Naive thymus-derived CD4-positive, alpha-beta T cell (primary cell): Measurements from ENCODE around the gene ADGRF4. TPM values are rescaled to one million over a fixed set of nuclear protein-coding genes. Genes with fewer than 3 reads are reported as not detected.
"Not testable (repeated sequence)": the region's sequence is repeated elsewhere in the genome, so short reads cannot be mapped to it uniquely, and the experiment has no call there.

ENCODE experiments used
- ATAC-seq: fragments of 150-1000 bp; cut with Tn5 transposase; 2 replicates; pipeline ENCODE4 v1.10.0; 2021; ENCODE audit warnings: mild to moderate bottlenecking, moderate library complexity
- CTCF ChIA-PET: fragments of 350-600 bp; sonication (Branson Sonifier 250); formaldehyde crosslinking; loops from one replicate; lab custom pipeline; 2021; ENCODE audit warnings: antibody characterized with exemption; lab: Charles Lee
- POLR2A ChIA-PET: fragments of 350-600 bp; sonication (Branson Sonifier 250); formaldehyde crosslinking; loops from one replicate; lab custom pipeline; 2021; ENCODE audit warnings: antibody characterized with exemption, inconsistent platforms; lab: Charles Lee
- DNase-seq, 9 donors: peaks; one replicate each; pipeline versions ENCODE4 v3.0.0 to v3.0.0-alpha.2; 2020 to 2022; ENCODE audit warnings: mixed read lengths in 1 of 9
- H3K27ac ChIP-seq: one replicate; pipeline ENCODE4 v1.7.0; 2013; ENCODE audit warnings: mild to moderate bottlenecking, low read depth, low read length, moderate library complexity
- H3K27me3 ChIP-seq, 2 donors: one replicate each; pipeline ENCODE4 v1.7.0; 2013; ENCODE audit warnings: low read length in 2 of 2, mild to moderate bottlenecking in 2 of 2, moderate library complexity in 2 of 2; ENCODE audit not compliant: control insufficient read depth in 2 of 2, insufficient read depth in 2 of 2
- H3K36me3 ChIP-seq, 3 experiments: 1 replicate in 2 of 3; 2 replicates in 1 of 3; pipeline ENCODE4 v1.7.0; 2013; ENCODE audit warnings: low read length in 3 of 3, mild to moderate bottlenecking in 3 of 3, moderate library complexity in 1 of 3; ENCODE audit not compliant: insufficient read depth in 3 of 3, control insufficient read depth in 2 of 3
- H3K4me1 ChIP-seq, 2 donors: one replicate each; pipeline ENCODE4 v1.7.0; 2013; ENCODE audit warnings: low read length in 2 of 2, mild to moderate bottlenecking in 2 of 2, moderate library complexity in 1 of 2; ENCODE audit not compliant: control insufficient read depth in 2 of 2, insufficient read depth in 2 of 2
- H3K4me3 ChIP-seq: 2 replicates; pipeline ENCODE4 v1.7.0; 2013; ENCODE audit warnings: mild to moderate bottlenecking, low read length
- H3K9me3 ChIP-seq, 3 experiments: 1 replicate in 2 of 3; 2 replicates in 1 of 3; pipeline ENCODE4 v1.7.0; 2013; ENCODE audit warnings: low read length in 3 of 3; ENCODE audit not compliant: control insufficient read depth in 2 of 3
- H3K27ac Mint-ChIP-seq, 9 donors: one replicate each; pipeline ENCODE4 v1.8.0; 2020 to 2022; ENCODE audit warnings: mixed read lengths in 9 of 9, mild to moderate bottlenecking in 8 of 9, moderate library complexity in 5 of 9, inconsistent platforms in 2 of 9
- H3K27me3 Mint-ChIP-seq, 5 donors: one replicate each; pipeline ENCODE4 v1.8.0; 2021 to 2022; ENCODE audit warnings: mixed read lengths in 5 of 5, mild to moderate bottlenecking in 1 of 5
- H3K36me3 Mint-ChIP-seq, 5 donors: one replicate each; pipeline ENCODE4 v1.8.0; 2020 to 2022; ENCODE audit warnings: mixed read lengths in 5 of 5, mild to moderate bottlenecking in 3 of 5, inconsistent platforms in 1 of 5
- H3K4me1 Mint-ChIP-seq, 7 donors: one replicate each; pipeline ENCODE4 v1.8.0; 2020 to 2022; ENCODE audit warnings: mixed read lengths in 7 of 7, mild to moderate bottlenecking in 3 of 7, inconsistent platforms in 1 of 7
- H3K4me3 Mint-ChIP-seq, 10 donors: one replicate each; pipeline ENCODE4 v1.8.0; 2020 to 2022; ENCODE audit warnings: mild to moderate bottlenecking in 10 of 10, mixed read lengths in 10 of 10, moderate library complexity in 6 of 10, inconsistent platforms in 2 of 10
- H3K9me3 Mint-ChIP-seq, 11 donors: one replicate each; pipeline ENCODE4 v1.8.0; 2020 to 2022; ENCODE audit warnings: mixed read lengths in 11 of 11, mild to moderate bottlenecking in 4 of 11, inconsistent platforms in 1 of 11, moderate library complexity in 1 of 11
- intact Hi-C, 2 donors: fragments of 100-400 bp; cut with micrococcal nuclease; formaldehyde crosslinking; loops; one replicate each; pipeline ENCODE4 v1.15.1; 2023
- polyA plus RNA-seq, 2 donors: library from polyadenylated mRNA; unstranded; fragments of 300-500 nt; fragmentation: Illumina TruSeq; gene quantifications; one replicate each; pipeline ENCODE4 v1.2.3, GENCODE V29; 2021
- total RNA-seq, 6 experiments: library from RNA in 5 of 6; stranded (reverse) in 5 of 6; gene quantifications; 1 replicate in 5 of 6; 2 replicates in 1 of 6; pipeline ENCODE4 v1.2.3 and lab custom pipeline; 2021 to 2026

ADGRF4 gene
- total and polyA plus RNA-seq, 7 experiments from 2014 or later = not detected

DNA sequence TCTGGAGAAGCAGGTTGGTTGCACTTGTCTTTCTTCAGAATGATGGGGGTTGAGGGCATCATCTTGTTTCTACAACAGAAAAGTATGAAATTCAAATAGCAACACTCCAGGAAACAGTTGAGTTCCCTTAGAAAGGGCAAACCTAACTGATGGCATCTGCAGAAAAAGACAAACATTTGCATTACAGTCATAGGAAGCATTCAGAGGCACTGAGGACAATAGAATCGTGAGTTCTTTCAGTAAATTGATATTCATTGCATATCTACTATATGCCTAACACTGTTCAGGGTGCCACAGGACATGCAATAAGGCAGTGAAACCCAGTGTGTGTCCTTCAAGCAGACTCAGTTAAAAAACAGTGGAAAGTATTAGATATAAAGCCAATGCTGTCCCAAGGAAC, 42.3 kb downstream of the ADGRF4 start:
- Histone ChIP-seq H3K27me3 (no peaks in the 10 kb centered on the region), H3K4me1 (no peaks in the 10 kb centered on the region), H3K9me3 (no peaks in the 10 kb centered on the region), H3K27ac (no peak overlapping the region), H3K36me3 (no peaks in the 10 kb centered on the region), H3K4me3 (no peak overlapping the region)
- ChIA-PET CTCF (no interaction called here), POLR2A (no interaction called here)
- no peak for DNase-seq
- no peak for ATAC-seq
- H3K36me3 Mint-ChIP-seq = no peaks in the 10 kb centered on the region
- peaks cover 0 to 3% (median 0%) of the 10 kb centered on the region in 7 donors for H3K4me1 Mint-ChIP-seq
- H3K9me3 Mint-ChIP-seq = peaks cover 0 to 4% (median 0%) of the 10 kb centered on the region in 11 donors
- peaks cover 0 to 4% (median 0%) of the 10 kb centered on the region in 5 donors for H3K27me3 Mint-ChIP-seq
- intact Hi-C loops = no loop called here
- H3K4me3 Mint-ChIP-seq = no peak overlapping the region
- H3K27ac Mint-ChIP-seq = no peak overlapping the region

DNA sequence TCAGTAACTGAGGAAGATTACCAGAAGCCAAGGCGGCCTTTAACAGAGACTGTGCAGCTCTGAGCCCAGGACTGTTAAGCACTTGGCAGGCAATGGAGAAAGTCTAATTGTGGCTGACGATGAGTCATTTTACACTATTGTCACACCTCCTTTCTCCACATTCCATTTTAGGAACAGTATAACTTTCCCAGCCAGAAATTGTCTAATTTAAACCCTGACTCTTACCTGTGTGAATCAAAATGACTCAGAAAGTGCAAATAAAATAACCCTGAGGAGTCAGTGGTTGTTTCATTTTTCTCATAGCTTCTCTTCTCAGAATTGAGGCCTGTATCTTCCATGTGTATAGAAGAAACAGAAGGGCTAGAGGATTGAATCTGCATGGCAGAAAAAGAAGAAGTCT, 43.4 kb downstream of the ADGRF4 start:
- Histone ChIP-seq H3K27ac (no peak overlapping the region), H3K36me3 (no peaks in the 10 kb centered on the region), H3K27me3 (no peaks in the 10 kb centered on the region), H3K9me3 (no peaks in the 10 kb centered on the region), H3K4me3 (no peak overlapping the region), H3K4me1 (no peaks in the 10 kb centered on the region)
- Mint-ChIP-seq H3K27me3 (peaks cover 0 to 7% (median 0%) of the 10 kb centered on the region in 5 donors), H3K36me3 (no peaks in the 10 kb centered on the region), H3K4me3 (no peak overlapping the region), H3K9me3 (peaks cover 0 to 6% (median 0%) of the 10 kb centered on the region in 11 donors), H3K27ac (no peak overlapping the region), H3K4me1 (peaks cover 0 to 3% (median 0%) of the 10 kb centered on the region in 7 donors)
- CTCF ChIA-PET = interaction anchor here (0.6 kb wide), 1 partner anchor 48 kb away, joined by 3 read pairs; no protein-coding TSS in a partner anchor
- ATAC-seq (no peak), DNase-seq (no peak)
- POLR2A ChIA-PET = no interaction called here
- intact Hi-C loops = no loop called here

DNA sequence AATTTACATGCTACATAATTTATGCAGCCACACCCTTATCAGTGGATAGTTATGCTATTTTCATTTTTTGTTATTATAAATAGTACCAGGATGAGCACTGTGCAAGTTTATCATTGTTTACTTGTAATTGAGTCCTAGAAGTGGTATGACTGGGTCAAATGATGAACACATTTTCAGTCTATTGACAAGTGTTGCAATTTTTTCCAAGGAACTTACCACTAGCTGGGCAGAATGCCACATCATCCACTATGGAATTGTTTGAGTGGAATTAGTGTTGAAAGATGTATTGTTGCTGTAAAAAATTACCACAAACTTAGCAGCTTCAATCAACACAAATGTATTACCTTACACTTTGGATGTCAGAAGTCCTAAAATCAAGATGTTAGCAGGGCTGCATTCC, 45.4 kb downstream of the ADGRF4 start:
- ATAC-seq (no peak), DNase-seq (no peak)
- Mint-ChIP-seq H3K9me3 (peaks cover 0 to 6% (median 0%) of the 10 kb centered on the region in 11 donors), H3K4me1 (peaks cover 0 to 3% (median 0%) of the 10 kb centered on the region in 7 donors), H3K4me3 (no peak overlapping the region), H3K36me3 (no peaks in the 10 kb centered on the region), H3K27me3 (peaks cover 0 to 7% (median 0%) of the 10 kb centered on the region in 5 donors), H3K27ac (no peak overlapping the region)
- intact Hi-C loops = no loop called here
- ChIA-PET CTCF (no interaction called here), POLR2A (no interaction called here)
- no peaks in the 10 kb centered on the region for H3K4me1 ChIP-seq
- no peaks in the 10 kb centered on the region for H3K36me3 ChIP-seq
- no peaks in the 10 kb centered on the region for H3K27me3 ChIP-seq
- no peak overlapping the region for H3K27ac ChIP-seq
- no peak overlapping the region for H3K4me3 ChIP-seq
- no peaks in the 10 kb centered on the region for H3K9me3 ChIP-seq

DNA sequence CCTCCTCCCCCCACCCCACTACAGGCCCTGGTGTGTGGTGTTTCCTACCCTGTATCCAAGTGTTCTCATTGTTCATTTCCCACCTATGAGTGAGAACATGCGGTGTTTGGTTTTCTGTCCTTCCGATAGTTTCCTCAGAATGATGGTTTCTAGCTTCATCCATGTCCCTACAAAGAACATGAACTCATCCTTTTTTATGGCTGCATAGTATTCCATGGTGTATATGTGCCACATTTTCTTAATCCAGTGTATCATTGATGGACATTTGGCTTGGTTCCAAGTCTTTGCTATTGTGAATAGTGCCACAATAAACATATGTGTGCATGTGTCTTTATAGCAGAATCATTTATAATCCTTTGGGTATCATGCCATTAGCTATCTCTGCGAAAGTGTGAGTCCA, 46.9 kb downstream of the ADGRF4 start:
- not testable (repeated sequence) for H3K36me3 Mint-ChIP-seq, ATAC-seq

DNA sequence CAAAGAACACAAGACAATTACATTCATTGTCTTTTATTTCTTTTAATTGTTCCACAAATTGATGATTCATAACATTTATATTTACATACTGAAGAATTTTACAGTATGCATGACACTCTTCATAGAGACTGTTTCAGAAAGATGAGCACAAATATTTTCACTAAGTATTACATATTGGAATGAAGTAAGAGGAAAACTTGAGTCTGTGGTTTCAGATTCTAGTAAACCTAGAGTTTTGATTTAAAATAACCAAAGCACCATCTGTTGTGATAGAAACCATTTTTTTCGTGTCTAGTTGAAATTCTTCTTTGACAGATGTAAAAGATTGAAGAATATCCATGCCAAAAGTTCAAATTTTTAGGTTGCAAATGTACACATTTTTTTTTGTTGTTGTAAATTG, 51.4 kb downstream of the ADGRF4 start:
- peaks cover 7 to 24% (median 17%) of the 10 kb centered on the region in 5 donors for H3K27me3 Mint-ChIP-seq
- H3K4me3 Mint-ChIP-seq = no peak overlapping the region
- Histone ChIP-seq H3K27ac (no peak overlapping the region), H3K9me3 (no peaks in the 10 kb centered on the region), H3K4me3 (no peak overlapping the region), H3K27me3 (no peaks in the 10 kb centered on the region), H3K4me1 (no peaks in the 10 kb centered on the region), H3K36me3 (no peaks in the 10 kb centered on the region)
- H3K27ac Mint-ChIP-seq = no peak overlapping the region
- POLR2A ChIA-PET = no interaction called here
- intact Hi-C loops = no loop called here
- CTCF ChIA-PET = interaction anchor here (0.7 to 1.0 kb wide), 2 partner anchors 16 to 37 kb away, joined by 3 to 4 read pairs; no protein-coding TSS in a partner anchor
- peaks cover 0 to 9% (median 0%) of the 10 kb centered on the region in 11 donors for H3K9me3 Mint-ChIP-seq
- no peaks in the 10 kb centered on the region for H3K4me1 Mint-ChIP-seq
- H3K36me3 Mint-ChIP-seq = no peaks in the 10 kb centered on the region
- ATAC-seq = no peak
- DNase-seq = no peak

More for the DNA sequence above, 46.9 kb downstream of the ADGRF4 start:
- intact Hi-C loops, H3K27ac Mint-ChIP-seq, H3K27ac ChIP-seq, H3K4me3 ChIP-seq, DNase-seq, H3K9me3 ChIP-seq, H3K27me3 Mint-ChIP-seq, H3K27me3 ChIP-seq, H3K4me1 ChIP-seq, H3K4me3 Mint-ChIP-seq, POLR2A ChIA-PET, H3K9me3 Mint-ChIP-seq, CTCF ChIA-PET, H3K36me3 ChIP-seq, H3K4me1 Mint-ChIP-seq: not testable (repeated sequence)

DNA sequence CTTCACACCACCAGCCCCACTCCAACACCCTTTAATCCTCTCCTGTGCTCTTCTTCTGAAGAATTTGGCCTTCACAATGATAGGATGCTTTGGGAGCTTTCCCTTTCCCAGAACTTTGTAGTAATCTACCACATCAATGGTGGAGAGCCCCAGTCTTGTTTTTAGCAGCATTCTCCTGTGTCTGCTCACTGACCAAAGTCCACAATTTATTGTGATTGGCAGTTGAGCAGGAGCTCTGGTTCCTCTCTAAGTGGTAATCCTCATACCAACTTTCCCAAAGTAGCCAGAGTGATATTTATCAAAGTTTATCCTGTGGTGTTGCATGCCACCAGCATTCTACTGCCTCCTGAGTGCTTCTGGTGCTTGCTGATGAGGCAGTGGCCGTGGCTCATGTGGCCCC, 54.4 kb downstream of the ADGRF4 start:
- peaks cover 15 to 31% (median 23%) of the 10 kb centered on the region in 5 donors for H3K27me3 Mint-ChIP-seq
- DNase-seq (no peak), ATAC-seq (no peak)
- Histone ChIP-seq H3K9me3 (no peaks in the 10 kb centered on the region), H3K4me3 (no peak overlapping the region), H3K36me3 (no peaks in the 10 kb centered on the region), H3K27me3 (no peaks in the 10 kb centered on the region), H3K4me1 (no peaks in the 10 kb centered on the region), H3K27ac (no peak overlapping the region)
- H3K4me1 Mint-ChIP-seq = no peaks in the 10 kb centered on the region
- ChIA-PET POLR2A (no interaction called here), CTCF (no interaction called here)
- intact Hi-C loops = no loop called here
- no peak overlapping the region for H3K27ac Mint-ChIP-seq
- H3K4me3 Mint-ChIP-seq = no peak overlapping the region
- H3K9me3 Mint-ChIP-seq = peaks cover 0 to 12% (median 0%) of the 10 kb centered on the region in 11 donors
- no peaks in the 10 kb centered on the region for H3K36me3 Mint-ChIP-seq

DNA sequence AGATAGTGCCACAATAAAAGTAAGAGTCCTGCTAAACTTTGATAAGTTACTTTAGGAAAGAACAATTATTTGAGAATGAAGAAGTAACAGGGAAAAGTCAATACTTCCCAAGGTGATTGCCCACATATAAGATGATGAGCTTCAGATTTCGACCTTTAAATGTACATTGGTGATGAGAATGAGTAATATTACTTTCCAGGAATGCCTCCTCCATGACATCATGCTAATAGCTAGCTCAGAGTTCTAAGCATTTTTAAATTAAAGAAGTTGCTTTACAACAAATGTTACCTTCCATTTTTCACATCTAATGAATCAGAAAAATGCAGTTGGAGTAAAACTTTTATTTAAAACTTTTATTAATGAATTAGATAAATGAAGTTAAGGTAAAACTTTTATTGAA, 61.0 kb downstream of the ADGRF4 start:
- Mint-ChIP-seq H3K9me3 (peaks cover 0 to 4% (median 0%) of the 10 kb centered on the region in 11 donors), H3K27ac (no peak overlapping the region), H3K36me3 (no peaks in the 10 kb centered on the region), H3K4me1 (no peaks in the 10 kb centered on the region), H3K27me3 (peaks cover 14 to 27% (median 16%) of the 10 kb centered on the region in 5 donors), H3K4me3 (no peak overlapping the region)
- Histone ChIP-seq H3K27ac (no peak overlapping the region), H3K4me1 (no peaks in the 10 kb centered on the region), H3K27me3 (no peaks in the 10 kb centered on the region), H3K36me3 (no peaks in the 10 kb centered on the region), H3K9me3 (no peaks in the 10 kb centered on the region), H3K4me3 (no peak overlapping the region)
- no peak for DNase-seq
- ChIA-PET CTCF (no interaction called here), POLR2A (interaction anchor here (0.5 kb wide), 1 partner anchor 8 kb away, joined by 3 read pairs; no protein-coding TSS in a partner anchor)
- intact Hi-C loops = no loop called here
- ATAC-seq = no peak
